Muscle layer of colon (tissue), 2 donors: ENCODE data around the gene LCAT.

ENCODE experiments used
- H3K27ac ChIP-seq: one replicate; pipeline ENCODE4 v1.7.0; 2013; ENCODE audit warnings: low read depth, mild to moderate bottlenecking, low read length, moderate library complexity
- H3K27me3 ChIP-seq, 2 donors: one replicate each; pipeline ENCODE4 v1.7.0; 2013; ENCODE audit warnings: low read length in 2 of 2, mild to moderate bottlenecking in 2 of 2; ENCODE audit not compliant: insufficient read depth in 2 of 2, control insufficient read depth in 1 of 2
- H3K36me3 ChIP-seq: one replicate; pipeline ENCODE4 v1.7.0; 2013; ENCODE audit warnings: mild to moderate bottlenecking, low read length; ENCODE audit not compliant: insufficient read depth
- H3K4me1 ChIP-seq: one replicate; pipeline ENCODE4 v1.7.0; 2013; ENCODE audit warnings: mild to moderate bottlenecking, low read length; ENCODE audit not compliant: insufficient read depth
- H3K4me3 ChIP-seq, 2 donors: one replicate each; pipeline ENCODE4 v1.7.0; 2013; ENCODE audit warnings: low read length in 2 of 2, low read depth in 1 of 2, mild to moderate bottlenecking in 1 of 2, moderate library complexity in 1 of 2
- H3K9ac ChIP-seq: one replicate; pipeline ENCODE4 v1.7.0; 2013; ENCODE audit warnings: low read length
- H3K9me3 ChIP-seq: one replicate; pipeline ENCODE4 v1.7.0; 2013; ENCODE audit warnings: mild to moderate bottlenecking, low read length
- donor health status: abdominal sarcoma.
- donor health status: Adenocarcinoma of cecum.

Gene LCAT

GRCh38 chr16:67953641-67954375, 9.9 kb upstream of the LCAT start:
- H3K36me3 ChIP-seq = peaks cover 71% of the 10 kb centered on the region

GRCh38 chr16:67951485-67951884, 7.6 kb upstream of the LCAT start:
- Histone ChIP-seq H3K4me1 (peaks cover 13% of the 10 kb centered on the region), H3K36me3 (peaks cover 80% of the 10 kb centered on the region), H3K27ac (peak overlapping the region; percentile 24)

More at GRCh38 chr16:67953641-67954375, 9.9 kb upstream of the LCAT start:
- Histone ChIP-seq H3K4me3 (no peak overlapping the region), H3K27me3 (no peaks in the 10 kb centered on the region), H3K27ac (no peak overlapping the region), H3K9ac (no peak overlapping the region), H3K4me1 (peaks cover 15% of the 10 kb centered on the region), H3K9me3 (no peaks in the 10 kb centered on the region)

GRCh38 chr16:67950335-67950843, 6.5 kb upstream of the LCAT start:
- Histone ChIP-seq H3K4me1 (peaks cover 14% of the 10 kb centered on the region), H3K4me3 (no peak overlapping the region), H3K27me3 (no peaks in the 10 kb centered on the region), H3K9ac (no peak overlapping the region), H3K9me3 (no peaks in the 10 kb centered on the region), H3K36me3 (peaks cover 90% of the 10 kb centered on the region), H3K27ac (no peak overlapping the region)

More at GRCh38 chr16:67951485-67951884, 7.6 kb upstream of the LCAT start:
- Histone ChIP-seq H3K9ac (no peak overlapping the region), H3K9me3 (no peaks in the 10 kb centered on the region), H3K27me3 (no peaks in the 10 kb centered on the region), H3K4me3 (no peak overlapping the region)

- Histone ChIP-seq H3K27ac (no peak overlapping the region), H3K36me3 (peaks cover 90% of the 10 kb centered on the region), H3K9ac (no peak overlapping the region), H3K4me1 (peaks cover 22% of the 10 kb centered on the region), H3K4me3 (no peak overlapping the region), H3K27me3 (no peaks in the 10 kb centered on the region), H3K9me3 (no peaks in the 10 kb centered on the region)
Observed at GRCh38 chr16:67949645-67950044, 5.7 kb upstream of the LCAT start.

- no peak overlapping the region for H3K9ac ChIP-seq
- H3K27me3 ChIP-seq = no peaks in the 10 kb centered on the region
- H3K4me1 ChIP-seq = peaks cover 38% of the 10 kb centered on the region
- H3K27ac ChIP-seq = no peak overlapping the region
- H3K4me3 ChIP-seq = no peak overlapping the region
- peaks cover 85% of the 10 kb centered on the region for H3K36me3 ChIP-seq
- H3K9me3 ChIP-seq = no peaks in the 10 kb centered on the region
Observed at GRCh38 chr16:67948015-67948414, 4.1 kb upstream of the LCAT start.

- no peak overlapping the region for H3K9ac ChIP-seq
- no peak overlapping the region for H3K4me3 ChIP-seq
- no peak overlapping the region for H3K27ac ChIP-seq
- H3K27me3 ChIP-seq = no peaks in the 10 kb centered on the region
- peaks cover 42% of the 10 kb centered on the region for H3K4me1 ChIP-seq
- H3K9me3 ChIP-seq = no peaks in the 10 kb centered on the region
- peaks cover 85% of the 10 kb centered on the region for H3K36me3 ChIP-seq
Observed at GRCh38 chr16:67946966-67947558, 3.1 kb upstream of the LCAT start.

- Histone ChIP-seq H3K36me3 (peaks cover 75% of the 10 kb centered on the region), H3K9me3 (no peaks in the 10 kb centered on the region), H3K4me1 (peaks cover 33% of the 10 kb centered on the region), H3K9ac (no peak overlapping the region), H3K27ac (no peak overlapping the region), H3K4me3 (no peak overlapping the region), H3K27me3 (no peaks in the 10 kb centered on the region)
Observed at GRCh38 chr16:67946128-67946569, 2.2 kb upstream of the LCAT start.

- peaks cover 69% of the 10 kb centered on the region for H3K36me3 ChIP-seq
- no peaks in the 10 kb centered on the region for H3K27me3 ChIP-seq
Observed at GRCh38 chr16:67945392-67945933, 1.5 kb upstream of the LCAT start.

GRCh38 chr16:67944690-67945391, 921 bp upstream of the LCAT start:
- Histone ChIP-seq H3K36me3 (peaks cover 68% of the 10 kb centered on the region), H3K27me3 (no peaks in the 10 kb centered on the region), H3K9me3 (no peaks in the 10 kb centered on the region), H3K27ac (peak overlapping the region; percentile 79), H3K4me1 (peaks cover 31% of the 10 kb centered on the region), H3K4me3 (no peak overlapping the region), H3K9ac (peak overlapping the region; percentile 53)

More at GRCh38 chr16:67945392-67945933, 1.5 kb upstream of the LCAT start:
- Histone ChIP-seq H3K9ac (no peak overlapping the region), H3K4me3 (no peak overlapping the region), H3K27ac (no peak overlapping the region), H3K9me3 (no peaks in the 10 kb centered on the region), H3K4me1 (peaks cover 31% of the 10 kb centered on the region)

GRCh38 chr16:67943256-67943618, 683 bp downstream of the LCAT start:
- Histone ChIP-seq H3K9me3 (no peaks in the 10 kb centered on the region), H3K4me1 (peaks cover 31% of the 10 kb centered on the region), H3K27me3 (no peaks in the 10 kb centered on the region), H3K4me3 (peak overlapping the region in 1 of 2 donors; percentile 4), H3K9ac (peak overlapping the region; percentile 53), H3K36me3 (peaks cover 64% of the 10 kb centered on the region), H3K27ac (peak overlapping the region; percentile 79)
